Fibroblast of the aortic adventitia (primary cell): ENCODE results near the gene TRIM71. TPM values are rescaled to one million over a fixed set of nuclear protein-coding genes. Genes with fewer than 3 reads are reported as not detected.
A peak's percentile ranks its signal among the peaks of the same experiment; 100 is the strongest.

Experiments used
- DNase-seq: peaks from one replicate; pipeline ENCODE4 v3.0.0-alpha.2; 2010; ENCODE audit warnings: low read depth
- H3K4me3 ChIP-seq: 2 replicates; pipeline ENCODE4 v1.5.1; 2011; ENCODE audit warnings: low read depth, mild to moderate bottlenecking, control low read depth, low read length, moderate library complexity
- CTCF ChIP-seq: IDR thresholded peaks from 2 replicates; pipeline ENCODE4 v1.5.1; 2011; ENCODE audit warnings: mild to moderate bottlenecking, low read length, control low read depth, inconsistent platforms; ENCODE audit not compliant: insufficient read depth
- total RNA-seq: library from RNA; depleted of rRNA; stranded (reverse); fragments of >200 nt; gene quantifications from 2 replicates; pipeline ENCODE4 v1.2.3, GENCODE V29; 2012; ENCODE audit warnings: low replicate concordance

TRIM71 gene
- total RNA-seq, 1 donor, result not detected

GRCh38 chr3:32865383-32865782 is 47.6 kb downstream of the TRIM71 start:
- peak; percentile 58 for DNase-seq
- H3K4me3 ChIP-seq, result no peak overlapping the region
- TF ChIP-seq CTCF, result no peak

DNA sequence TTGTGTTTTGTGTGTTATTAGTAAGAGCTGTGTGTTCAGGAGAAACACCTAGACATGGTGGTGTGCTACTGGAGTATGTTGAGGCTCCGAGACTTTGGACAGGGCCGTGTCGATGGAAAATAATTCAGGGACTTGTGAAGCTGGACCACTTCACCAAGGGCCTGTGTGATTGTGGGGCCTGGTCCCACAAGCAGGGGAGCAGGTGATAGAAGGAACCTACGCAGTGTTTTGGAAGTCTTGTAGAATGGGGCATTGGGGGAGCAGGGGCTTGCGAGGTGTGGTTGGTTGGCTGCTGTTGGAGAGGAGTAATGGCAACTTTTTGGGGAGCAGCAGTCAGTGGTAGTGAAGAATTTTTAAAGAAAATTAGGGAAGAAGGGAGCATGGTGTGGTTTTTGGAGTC is 48.7 kb downstream of the TRIM71 start:
- TF ChIP-seq CTCF, result no peak
- DNase-seq, result no peak
- H3K4me3 ChIP-seq, result no peak overlapping the region

- no peak for TF ChIP-seq CTCF
- no peak overlapping the region for H3K4me3 ChIP-seq
Measured at GRCh38 chr3:32867954-32868353, 50.2 kb downstream of the TRIM71 start.

DNA sequence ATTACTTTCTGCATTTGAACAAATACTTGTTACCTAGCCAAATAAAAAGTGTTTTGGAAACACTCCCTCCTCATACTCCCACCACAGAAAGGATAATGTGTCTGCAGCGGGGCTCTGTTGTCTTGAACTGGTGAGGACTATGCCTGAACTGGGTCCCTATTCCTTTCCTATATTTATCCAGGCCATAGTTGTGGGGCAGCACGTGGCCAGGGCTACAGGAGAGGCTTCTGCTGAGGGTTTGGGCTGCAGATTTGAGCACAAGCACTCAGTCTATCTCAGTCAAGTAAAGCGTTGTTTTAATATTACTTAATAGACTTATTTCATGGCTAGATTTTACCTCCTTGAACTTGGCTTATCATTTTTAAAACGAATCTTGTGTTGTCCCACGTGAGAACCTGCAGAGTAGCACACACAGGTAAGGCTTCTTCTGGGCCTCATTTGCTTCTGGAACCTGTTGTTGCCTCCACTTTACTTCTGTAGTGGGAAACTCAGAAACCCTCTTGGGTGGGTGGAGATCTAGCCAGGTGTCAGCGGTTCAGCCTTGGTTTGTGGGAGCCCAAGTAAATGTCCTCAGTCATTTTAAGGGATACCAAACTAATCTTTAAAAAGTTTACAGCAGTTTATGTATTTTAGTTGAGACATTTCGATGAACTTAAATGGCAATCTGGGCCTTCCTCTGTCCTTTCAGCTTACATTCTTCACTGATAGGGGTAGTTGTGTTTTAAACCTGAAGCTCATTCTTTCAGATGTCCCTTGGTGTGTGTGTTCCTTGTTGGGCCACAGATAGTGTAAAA is 51.1 kb downstream of the TRIM71 start:
- TF ChIP-seq CTCF, result no peak
- DNase-seq, result no peak
- H3K4me3 ChIP-seq, result no peak overlapping the region

More at GRCh38 chr3:32867954-32868353, 50.2 kb downstream of the TRIM71 start:
- no peak for DNase-seq

DNA sequence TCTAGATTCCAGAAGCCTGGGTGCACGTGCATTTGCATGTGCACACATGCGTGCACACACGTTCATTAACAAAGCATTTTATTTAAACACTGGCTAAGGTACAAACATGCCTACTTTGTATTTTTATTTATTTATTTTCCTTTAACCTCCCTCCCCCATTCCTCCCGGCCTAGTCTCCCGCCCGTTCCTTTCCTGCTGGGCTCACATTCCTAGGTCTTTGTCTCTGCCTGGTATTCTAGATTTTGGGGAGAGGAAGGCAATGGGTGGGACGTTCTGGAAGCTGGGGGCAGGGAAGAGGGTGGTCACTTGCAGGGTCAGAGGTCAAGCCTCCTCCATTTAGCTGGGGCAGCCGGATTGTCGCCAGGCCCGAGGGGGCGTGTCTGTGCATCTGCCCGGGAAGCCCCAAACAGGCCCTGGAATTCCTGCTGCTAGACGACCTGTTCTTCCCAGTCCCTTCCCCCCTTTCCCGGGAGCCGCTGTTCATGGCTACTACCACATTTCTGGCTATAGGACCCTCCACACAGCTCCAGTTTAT is 51.8 kb downstream of the TRIM71 start:
- no peak for DNase-seq
- no peak for TF ChIP-seq CTCF
- H3K4me3 ChIP-seq, result no peak overlapping the region

GRCh38 chr3:32870373-32871095 is 52.7 kb downstream of the TRIM71 start:
- no peak overlapping the region for H3K4me3 ChIP-seq
- DNase-seq, result no peak
- no peak for TF ChIP-seq CTCF
